Glutamatergic neuron (in vitro differentiated cells): ENCODE measurements around the gene MAGI3. TPM values are rescaled to one million over a fixed set of nuclear protein-coding genes. Genes with fewer than 3 reads are reported as not detected.
"Not testable (repeated sequence)": the region's sequence is repeated elsewhere in the genome, so short reads cannot be mapped to it uniquely, and the experiment has no call there.

ENCODE experiments used
- DNase-seq: peaks from one replicate; pipeline ENCODE4 v3.0.0; 2022
- H3K27ac Mint-ChIP-seq: one replicate; pipeline ENCODE4 v1.8.0; 2020; ENCODE audit warnings: mild to moderate bottlenecking, mixed read lengths, inconsistent platforms; ENCODE audit not compliant: unreplicated experiment
- H3K27me3 Mint-ChIP-seq: one replicate; pipeline ENCODE4 v1.8.0; 2020; ENCODE audit warnings: mild to moderate bottlenecking, moderate library complexity, mixed read lengths, inconsistent platforms; ENCODE audit not compliant: unreplicated experiment
- H3K36me3 Mint-ChIP-seq: one replicate; pipeline ENCODE4 v1.8.0; 2020; ENCODE audit warnings: mild to moderate bottlenecking, mixed read lengths, inconsistent platforms; ENCODE audit not compliant: unreplicated experiment
- H3K4me1 Mint-ChIP-seq: one replicate; pipeline ENCODE4 v1.8.0; 2020; ENCODE audit warnings: mild to moderate bottlenecking, low read depth, mixed read lengths, inconsistent platforms; ENCODE audit not compliant: unreplicated experiment
- H3K4me3 Mint-ChIP-seq: one replicate; pipeline ENCODE4 v1.8.0; 2020; ENCODE audit warnings: mild to moderate bottlenecking, mixed read lengths, inconsistent platforms; ENCODE audit not compliant: unreplicated experiment
- H3K9me3 Mint-ChIP-seq: one replicate; pipeline ENCODE4 v1.8.0; 2020; ENCODE audit warnings: mild to moderate bottlenecking, moderate library complexity, mixed read lengths, inconsistent platforms; ENCODE audit not compliant: unreplicated experiment
- CTCF ChIP-seq: fragments of 200-600 bp; sonication (generic); IDR thresholded peaks from one replicate; pipeline ENCODE4 v1.5.0; 2021; ENCODE audit not compliant: partially characterized antibody, unreplicated experiment
- total RNA-seq: library from RNA; stranded (reverse); fragmentation: NEBNext Ultra II Directional; extraction: Animal tissue kit (Norgen Biotek cat#: 25700); gene quantifications from one replicate; pipeline ENCODE4 v1.2.1, GENCODE V29; 2021; ENCODE audit not compliant: unreplicated experiment

The MAGI3 gene
- total RNA-seq, 1 donor from 2014 or later = 26.3 TPM

GRCh38 chr1:113694910-113695309 lies 304.6 kb downstream of the MAGI3 start:
- Mint-ChIP-seq H3K36me3 (peaks cover 30% of the 10 kb centered on the region), H3K27ac (no peak overlapping the region), H3K27me3 (no peaks in the 10 kb centered on the region), H3K4me1 (no peaks in the 10 kb centered on the region), H3K4me3 (no peak overlapping the region), H3K9me3 (peaks cover 6% of the 10 kb centered on the region)
- DNase-seq = no peak
- TF ChIP-seq CTCF = no peak

- no peaks in the 10 kb centered on the region for H3K36me3 Mint-ChIP-seq
- H3K9me3 Mint-ChIP-seq = no peaks in the 10 kb centered on the region
- no peak for DNase-seq
- no peak overlapping the region for H3K27ac Mint-ChIP-seq
- H3K27me3 Mint-ChIP-seq = no peaks in the 10 kb centered on the region
- no peak overlapping the region for H3K4me3 Mint-ChIP-seq
- no peak for TF ChIP-seq CTCF
- H3K4me1 Mint-ChIP-seq = no peaks in the 10 kb centered on the region
Observed at GRCh38 chr1:113701429-113701828, 311.1 kb downstream of the MAGI3 start.

GRCh38 chr1:113714606-113715269 lies 324.4 kb downstream of the MAGI3 start:
- Mint-ChIP-seq H3K36me3 (peaks cover 33% of the 10 kb centered on the region), H3K9me3 (peaks cover 16% of the 10 kb centered on the region), H3K4me1 (no peaks in the 10 kb centered on the region), H3K27ac (no peak overlapping the region), H3K4me3 (no peak overlapping the region), H3K27me3 (peaks cover 3% of the 10 kb centered on the region)
- TF ChIP-seq CTCF = no peak
- no peak for DNase-seq

- H3K36me3 Mint-ChIP-seq = peaks cover 50% of the 10 kb centered on the region
- not testable (repeated sequence) for DNase-seq, H3K4me1 Mint-ChIP-seq, H3K4me3 Mint-ChIP-seq, H3K27me3 Mint-ChIP-seq
- H3K27ac Mint-ChIP-seq = peak overlapping the region; percentile 11
- H3K9me3 Mint-ChIP-seq = peaks cover 18% of the 10 kb centered on the region
Observed at GRCh38 chr1:113717506-113717905, 327.2 kb downstream of the MAGI3 start.

- not testable (repeated sequence) for H3K4me3 Mint-ChIP-seq, H3K4me1 Mint-ChIP-seq, H3K27ac Mint-ChIP-seq, DNase-seq, H3K27me3 Mint-ChIP-seq
- H3K36me3 Mint-ChIP-seq = peaks cover 50% of the 10 kb centered on the region
- H3K9me3 Mint-ChIP-seq = peaks cover 19% of the 10 kb centered on the region
Observed at GRCh38 chr1:113718621-113719020, 328.3 kb downstream of the MAGI3 start.

GRCh38 chr1:113721010-113721409 lies 330.7 kb downstream of the MAGI3 start:
- DNase-seq = no peak
- Mint-ChIP-seq H3K27ac (no peak overlapping the region), H3K4me1 (no peaks in the 10 kb centered on the region), H3K9me3 (peaks cover 20% of the 10 kb centered on the region), H3K27me3 (no peaks in the 10 kb centered on the region), H3K4me3 (no peak overlapping the region), H3K36me3 (peaks cover 45% of the 10 kb centered on the region)
- no peak for TF ChIP-seq CTCF
